Neural cell (in vitro differentiated cells): Measurements from ENCODE around the gene MS4A4E.

ENCODE experiments used
- TF ChIP-seq, protein P1 (sequence below): fragments of 450-650 bp; IDR thresholded peaks from 2 replicates; pipeline ENCODE4 v1.5.1; 2014; ENCODE audit warnings: antibody characterized with exemption, mild to moderate bottlenecking, moderate library complexity; ENCODE audit not compliant: poor library complexity, severe bottlenecking
- TF ChIP-seq, protein P2 (sequence below): IDR thresholded peaks from 2 replicates; pipeline ENCODE4 v1.6.1; 2012; ENCODE audit warnings: borderline replicate concordance

DNA sequence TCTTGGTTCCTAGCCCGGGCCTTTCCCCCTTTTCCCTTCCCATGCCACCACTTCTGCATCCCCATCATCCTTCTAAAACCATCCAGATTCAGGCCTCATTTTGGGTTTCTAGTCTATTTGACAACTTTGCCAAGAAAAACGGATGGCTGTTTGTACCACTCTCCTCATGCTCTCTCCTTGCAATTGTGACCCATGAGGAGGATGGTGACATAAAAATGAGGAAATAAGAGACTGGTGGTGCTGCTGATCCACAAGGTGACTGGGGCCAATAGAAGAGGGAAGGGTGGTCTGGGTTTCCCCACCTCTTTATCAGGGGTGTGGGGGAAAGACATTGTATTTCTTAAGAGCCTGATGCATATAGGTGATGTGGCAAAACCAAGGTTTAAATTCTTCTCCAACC is 38.5 kb upstream of the MS4A4E start:
- TF ChIP-seq, protein P1, sequence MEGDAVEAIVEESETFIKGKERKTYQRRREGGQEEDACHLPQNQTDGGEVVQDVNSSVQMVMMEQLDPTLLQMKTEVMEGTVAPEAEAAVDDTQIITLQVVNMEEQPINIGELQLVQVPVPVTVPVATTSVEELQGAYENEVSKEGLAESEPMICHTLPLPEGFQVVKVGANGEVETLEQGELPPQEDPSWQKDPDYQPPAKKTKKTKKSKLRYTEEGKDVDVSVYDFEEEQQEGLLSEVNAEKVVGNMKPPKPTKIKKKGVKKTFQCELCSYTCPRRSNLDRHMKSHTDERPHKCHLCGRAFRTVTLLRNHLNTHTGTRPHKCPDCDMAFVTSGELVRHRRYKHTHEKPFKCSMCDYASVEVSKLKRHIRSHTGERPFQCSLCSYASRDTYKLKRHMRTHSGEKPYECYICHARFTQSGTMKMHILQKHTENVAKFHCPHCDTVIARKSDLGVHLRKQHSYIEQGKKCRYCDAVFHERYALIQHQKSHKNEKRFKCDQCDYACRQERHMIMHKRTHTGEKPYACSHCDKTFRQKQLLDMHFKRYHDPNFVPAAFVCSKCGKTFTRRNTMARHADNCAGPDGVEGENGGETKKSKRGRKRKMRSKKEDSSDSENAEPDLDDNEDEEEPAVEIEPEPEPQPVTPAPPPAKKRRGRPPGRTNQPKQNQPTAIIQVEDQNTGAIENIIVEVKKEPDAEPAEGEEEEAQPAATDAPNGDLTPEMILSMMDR = no peak
- TF ChIP-seq, protein P2, sequence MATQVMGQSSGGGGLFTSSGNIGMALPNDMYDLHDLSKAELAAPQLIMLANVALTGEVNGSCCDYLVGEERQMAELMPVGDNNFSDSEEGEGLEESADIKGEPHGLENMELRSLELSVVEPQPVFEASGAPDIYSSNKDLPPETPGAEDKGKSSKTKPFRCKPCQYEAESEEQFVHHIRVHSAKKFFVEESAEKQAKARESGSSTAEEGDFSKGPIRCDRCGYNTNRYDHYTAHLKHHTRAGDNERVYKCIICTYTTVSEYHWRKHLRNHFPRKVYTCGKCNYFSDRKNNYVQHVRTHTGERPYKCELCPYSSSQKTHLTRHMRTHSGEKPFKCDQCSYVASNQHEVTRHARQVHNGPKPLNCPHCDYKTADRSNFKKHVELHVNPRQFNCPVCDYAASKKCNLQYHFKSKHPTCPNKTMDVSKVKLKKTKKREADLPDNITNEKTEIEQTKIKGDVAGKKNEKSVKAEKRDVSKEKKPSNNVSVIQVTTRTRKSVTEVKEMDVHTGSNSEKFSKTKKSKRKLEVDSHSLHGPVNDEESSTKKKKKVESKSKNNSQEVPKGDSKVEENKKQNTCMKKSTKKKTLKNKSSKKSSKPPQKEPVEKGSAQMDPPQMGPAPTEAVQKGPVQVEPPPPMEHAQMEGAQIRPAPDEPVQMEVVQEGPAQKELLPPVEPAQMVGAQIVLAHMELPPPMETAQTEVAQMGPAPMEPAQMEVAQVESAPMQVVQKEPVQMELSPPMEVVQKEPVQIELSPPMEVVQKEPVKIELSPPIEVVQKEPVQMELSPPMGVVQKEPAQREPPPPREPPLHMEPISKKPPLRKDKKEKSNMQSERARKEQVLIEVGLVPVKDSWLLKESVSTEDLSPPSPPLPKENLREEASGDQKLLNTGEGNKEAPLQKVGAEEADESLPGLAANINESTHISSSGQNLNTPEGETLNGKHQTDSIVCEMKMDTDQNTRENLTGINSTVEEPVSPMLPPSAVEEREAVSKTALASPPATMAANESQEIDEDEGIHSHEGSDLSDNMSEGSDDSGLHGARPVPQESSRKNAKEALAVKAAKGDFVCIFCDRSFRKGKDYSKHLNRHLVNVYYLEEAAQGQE = no peak
